NCI-H748 treated with DMSO at 0.1 percent for 48 hours (cell line): ENCODE measurements around the gene ARIH2.

Source experiments
- DNase-seq: peaks from one replicate; lab custom pipeline; 2025; lab: John Stamatoyannopoulos, UW

ARIH2 gene

DNA sequence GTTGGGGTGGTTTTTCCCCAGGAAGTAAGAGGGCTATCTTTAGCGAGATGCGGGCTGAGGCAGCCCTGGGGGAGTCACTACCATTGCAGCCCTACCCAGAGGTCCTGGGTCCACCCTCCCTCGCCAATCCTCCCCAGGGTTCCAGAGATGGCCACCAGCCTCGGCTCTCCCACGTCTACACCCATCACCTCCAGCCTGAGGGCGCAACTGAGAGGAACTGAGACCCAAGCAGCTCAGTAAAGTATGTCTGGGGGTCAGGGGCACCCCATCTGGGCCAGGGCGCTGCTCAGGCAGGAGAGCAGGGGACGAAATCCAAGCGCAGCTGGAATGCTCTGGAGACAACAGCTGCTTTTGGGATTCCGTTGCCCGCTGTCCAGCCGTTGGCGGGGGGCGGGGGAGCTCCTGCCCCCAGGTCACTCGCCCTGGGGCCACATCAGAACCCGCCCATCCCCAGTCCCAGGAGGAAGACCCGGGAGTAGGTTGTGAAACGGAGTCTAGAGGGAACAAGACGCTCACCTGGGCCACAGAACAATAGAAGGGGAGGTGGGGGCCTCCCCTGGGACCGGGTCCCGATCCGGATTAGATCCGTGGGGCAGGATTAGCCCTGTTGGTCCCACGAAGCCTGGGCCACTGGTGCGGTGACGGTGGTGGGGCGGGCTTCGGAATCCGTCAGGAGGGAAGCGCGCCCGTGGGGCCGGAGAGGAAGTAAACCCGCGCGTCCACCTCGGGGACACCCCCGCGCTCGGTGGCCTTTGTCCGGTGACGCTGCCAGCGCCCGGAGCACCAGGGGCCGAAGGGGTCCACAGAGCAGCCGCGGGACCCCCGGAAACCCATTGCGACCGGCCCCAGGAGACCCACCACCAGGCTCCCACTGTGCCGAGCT lies 101.9 kb downstream of the ARIH2 start:
- no peak for DNase-seq

DNA sequence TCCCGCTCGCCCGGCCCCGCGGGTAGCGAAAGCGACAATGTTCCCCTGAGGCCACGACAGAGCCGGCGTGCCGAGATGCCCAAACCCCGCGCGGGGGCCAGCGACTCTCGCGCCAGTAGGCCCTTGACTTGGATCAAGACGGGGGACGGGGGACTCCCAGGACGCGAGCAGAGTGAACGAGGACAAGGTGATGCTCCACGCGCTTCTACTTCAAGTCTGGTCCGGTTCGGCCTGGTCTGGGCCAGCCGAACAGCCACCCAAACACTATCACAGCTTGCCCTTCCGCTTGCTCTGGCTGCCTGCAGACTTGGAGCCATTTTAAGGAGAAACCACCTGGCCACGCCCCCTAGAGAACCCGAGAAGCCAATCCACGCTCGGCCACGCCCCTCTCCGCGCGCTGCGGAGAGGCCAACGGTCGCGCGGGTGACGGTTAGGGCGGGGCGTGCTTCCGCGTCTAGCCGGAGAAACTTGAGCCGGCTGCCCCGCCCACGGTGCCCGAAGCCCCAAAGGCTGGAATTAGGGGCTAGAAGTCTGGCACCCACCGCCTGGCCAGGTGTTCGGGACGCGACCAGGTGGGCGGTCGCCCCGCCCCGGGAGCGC lies 102.7 kb downstream of the ARIH2 start:
- DNase-seq, result peak; percentile 90

DNA sequence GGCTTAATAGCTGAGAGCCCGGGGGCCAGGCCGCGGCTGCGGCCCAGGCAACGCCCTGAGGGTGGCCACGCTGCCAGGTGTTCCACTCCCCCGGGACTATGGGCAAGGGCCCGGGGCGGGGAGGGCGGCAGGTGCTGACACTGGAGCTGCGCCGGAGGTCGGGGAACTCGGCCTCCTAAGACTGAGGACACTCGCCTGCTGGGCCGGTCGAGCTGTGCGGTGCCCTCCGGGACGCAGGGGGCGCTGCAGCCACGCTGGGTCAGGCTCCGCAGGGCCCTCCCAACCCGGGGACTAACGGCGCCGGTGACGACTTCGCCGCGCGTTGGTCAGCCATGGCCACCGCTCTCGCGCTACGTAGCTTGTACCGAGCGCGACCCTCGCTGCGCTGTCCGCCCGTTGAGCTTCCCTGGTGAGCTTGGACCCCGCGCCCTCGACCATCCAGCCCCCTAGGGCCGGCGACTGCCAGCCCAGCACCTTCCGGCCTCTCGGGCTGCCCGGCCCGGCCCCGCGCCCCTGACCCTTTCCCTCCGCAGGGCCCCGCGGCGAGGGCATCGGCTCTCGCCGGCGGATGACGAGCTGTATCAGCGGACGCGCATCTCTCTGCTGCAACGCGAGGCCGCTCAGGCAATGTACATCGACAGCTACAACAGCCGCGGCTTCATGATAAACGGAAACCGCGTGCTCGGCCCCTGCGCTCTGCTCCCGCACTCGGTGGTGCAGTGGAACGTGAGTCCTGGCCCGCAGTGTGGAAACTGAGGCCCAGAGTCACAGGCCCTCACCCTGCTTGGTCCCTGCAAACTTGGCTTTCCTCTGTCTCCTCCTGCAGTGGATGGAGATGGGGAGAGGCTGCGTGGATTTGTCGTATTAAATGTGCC lies 103.4 kb downstream of the ARIH2 start, which contains the start of gene NDUFAF3:
NDUFAF3 (plus strand) TSS at position 309 of the 875 bp plus-strand sequence; CDS start at position 333, 24 bp downstream.
- DNase-seq, result peak; percentile 67

DNA sequence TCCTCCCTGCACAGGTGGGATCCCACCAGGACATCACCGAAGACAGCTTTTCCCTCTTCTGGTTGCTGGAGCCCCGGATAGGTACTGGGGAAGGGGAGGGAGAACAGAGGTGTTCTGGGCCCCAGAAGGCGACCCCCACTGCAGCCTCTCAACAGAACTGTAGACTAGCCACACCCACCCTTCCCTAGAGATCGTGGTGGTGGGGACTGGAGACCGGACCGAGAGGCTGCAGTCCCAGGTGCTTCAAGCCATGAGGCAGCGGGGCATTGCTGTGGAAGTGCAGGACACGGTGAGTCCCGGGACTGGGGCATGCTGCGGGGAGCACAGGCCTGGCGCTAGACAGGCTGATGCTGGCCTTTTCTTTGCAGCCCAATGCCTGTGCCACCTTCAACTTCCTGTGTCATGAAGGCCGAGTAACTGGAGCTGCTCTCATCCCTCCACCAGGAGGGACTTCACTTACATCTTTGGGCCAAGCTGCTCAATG lies 104.1 kb downstream of the ARIH2 start:
- no peak for DNase-seq

DNA sequence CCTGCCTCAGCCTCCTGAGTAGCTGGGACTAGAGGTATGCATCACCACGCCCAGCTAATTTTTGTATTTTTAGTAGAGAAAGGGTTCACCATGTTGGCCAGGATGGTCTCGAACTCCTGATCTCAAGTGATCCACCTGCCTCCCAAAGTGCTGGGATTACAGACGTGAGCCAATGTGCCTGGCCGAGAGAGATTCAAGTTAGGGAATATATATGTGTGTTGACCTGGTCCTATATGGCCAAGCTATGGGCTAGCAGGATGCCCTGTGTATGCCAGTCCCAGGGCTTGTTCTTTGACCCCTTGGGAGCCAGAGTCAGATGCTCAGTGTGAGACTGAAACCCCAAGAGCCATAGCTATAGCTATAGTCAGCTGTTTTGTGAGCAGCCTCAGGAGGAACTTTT lies 105.1 kb downstream of the ARIH2 start:
- no peak for DNase-seq

DNA sequence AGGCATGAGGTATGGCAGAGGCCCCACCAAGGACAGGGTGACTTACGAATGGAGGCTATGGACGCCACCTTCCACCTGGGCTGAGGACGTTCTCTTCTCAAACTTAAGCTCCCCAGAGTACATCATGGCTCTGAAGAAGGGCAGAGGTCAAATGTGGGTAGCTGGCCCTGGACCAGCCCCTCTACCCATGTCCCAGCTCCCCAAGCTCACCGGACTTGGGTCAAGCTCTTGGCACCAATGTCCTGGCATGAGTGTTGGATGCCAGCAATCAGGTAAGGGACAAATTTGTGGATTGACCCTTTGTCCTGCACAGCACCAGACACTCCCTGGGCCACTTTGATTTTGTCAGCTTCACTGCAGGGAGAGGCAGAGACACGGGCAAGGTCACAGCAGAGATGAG lies 105.8 kb downstream of the ARIH2 start:
- no peak for DNase-seq

DNA sequence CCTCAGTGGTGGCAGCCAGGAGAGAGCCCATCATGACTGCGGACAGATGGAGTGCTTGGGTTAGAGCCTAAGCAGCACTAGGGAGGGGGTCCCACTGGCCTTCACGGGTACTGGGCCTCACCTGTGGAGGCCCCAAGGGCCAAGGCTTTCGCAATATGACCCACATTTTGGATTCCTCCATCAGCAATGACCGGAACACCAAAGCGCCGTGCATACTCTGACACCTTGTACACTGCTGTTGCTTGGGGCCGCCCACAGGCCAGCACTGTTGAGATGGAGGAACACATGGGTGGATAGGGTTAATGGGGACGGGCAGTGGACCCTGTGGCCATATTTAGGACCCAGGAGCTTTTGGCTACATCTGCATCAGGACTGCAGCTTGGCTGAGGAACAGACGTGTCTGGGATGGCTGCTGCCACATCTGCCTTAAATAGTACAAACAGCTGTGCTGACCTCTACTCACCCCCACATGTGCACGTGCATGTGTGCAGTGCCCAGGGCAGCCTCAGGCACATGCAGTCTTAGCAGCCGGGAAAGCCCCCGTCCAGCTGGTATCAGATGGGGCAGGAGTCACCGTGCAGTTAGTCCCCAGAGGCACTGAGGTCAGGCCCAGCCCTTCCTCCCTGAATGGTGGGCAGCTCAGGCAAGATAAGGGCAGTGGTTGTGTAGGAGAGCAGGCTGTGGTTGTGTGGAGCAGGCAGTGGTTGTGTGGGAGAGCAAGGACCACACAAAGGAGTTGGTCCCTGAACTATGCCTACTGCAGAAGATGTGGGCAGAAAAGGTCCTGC lies 106.6 kb downstream of the ARIH2 start:
- no peak for DNase-seq

DNA sequence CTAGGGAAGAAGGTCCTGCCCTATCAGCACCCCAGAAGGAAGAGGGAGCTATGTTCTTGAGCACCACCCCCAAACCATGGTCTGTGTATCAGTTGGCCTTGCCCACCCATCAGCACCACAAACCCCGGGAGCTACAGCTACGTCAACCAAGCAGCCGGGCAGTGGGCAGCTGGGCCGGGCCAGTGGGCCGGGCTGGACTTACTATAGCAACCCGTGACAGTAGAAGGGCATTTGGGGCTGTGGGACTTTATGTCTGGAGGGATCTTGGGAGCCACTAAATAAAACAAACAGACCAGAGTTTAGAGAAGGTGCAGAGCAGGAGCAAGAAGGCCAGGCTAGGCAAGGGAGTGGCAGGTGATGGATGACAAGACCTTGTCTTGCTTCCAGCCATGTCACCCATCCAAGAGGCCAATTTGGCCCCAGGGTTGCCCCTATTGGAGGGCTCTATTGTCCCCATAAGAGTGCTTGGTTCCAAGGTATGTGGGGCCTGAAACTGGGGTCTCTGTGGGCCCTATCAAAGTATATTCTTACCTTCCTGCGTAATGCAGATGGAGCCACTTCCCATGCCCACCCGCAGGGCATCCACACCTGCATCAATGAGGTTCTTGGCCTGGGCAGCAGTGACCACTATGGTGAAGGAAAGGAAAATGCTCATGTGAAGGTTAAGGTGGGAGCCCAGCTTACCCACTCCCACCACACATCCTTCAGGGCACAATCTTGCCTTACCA lies 107.3 kb downstream of the ARIH2 start:
- DNase-seq, result no peak

DNA sequence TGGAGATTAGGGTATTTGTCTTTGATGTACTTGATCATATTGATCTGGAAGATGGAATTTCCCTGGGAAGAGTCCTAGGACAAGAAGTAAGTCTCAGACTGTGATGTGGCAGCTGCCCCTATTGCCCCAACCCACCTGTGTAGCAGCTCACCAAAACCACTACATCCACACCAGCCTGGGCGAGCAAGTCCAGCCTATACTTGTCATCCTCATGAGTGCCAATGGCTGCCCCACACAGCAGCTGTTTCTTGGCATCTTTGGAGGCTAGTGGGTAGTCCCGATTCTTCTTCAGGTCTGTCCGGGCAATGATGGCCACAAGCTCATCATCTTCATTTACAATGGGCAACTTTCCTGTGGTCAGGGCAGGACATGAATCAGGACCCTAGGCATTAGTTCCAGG lies 107.9 kb downstream of the ARIH2 start:
- DNase-seq, result no peak

DNA sequence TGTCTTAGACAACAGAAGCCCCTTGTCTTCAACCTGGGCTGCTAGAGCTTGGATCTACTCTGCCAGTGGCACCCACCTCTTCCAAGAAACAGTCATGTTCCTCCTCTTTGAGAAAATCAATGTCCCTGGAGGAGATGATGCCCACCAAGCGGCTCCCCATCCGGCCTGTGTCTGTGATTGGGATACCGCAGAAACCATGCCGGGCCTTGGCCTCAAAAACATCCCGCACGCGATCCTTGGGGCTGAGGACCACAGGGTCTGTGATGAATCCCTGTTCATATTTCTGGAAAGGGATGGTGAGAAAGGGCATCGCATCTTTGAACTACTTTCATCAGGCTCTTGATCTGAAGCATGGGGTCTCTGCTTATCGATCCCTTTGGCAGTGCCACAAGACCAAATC lies 109.0 kb downstream of the ARIH2 start:
- no peak for DNase-seq

DNA sequence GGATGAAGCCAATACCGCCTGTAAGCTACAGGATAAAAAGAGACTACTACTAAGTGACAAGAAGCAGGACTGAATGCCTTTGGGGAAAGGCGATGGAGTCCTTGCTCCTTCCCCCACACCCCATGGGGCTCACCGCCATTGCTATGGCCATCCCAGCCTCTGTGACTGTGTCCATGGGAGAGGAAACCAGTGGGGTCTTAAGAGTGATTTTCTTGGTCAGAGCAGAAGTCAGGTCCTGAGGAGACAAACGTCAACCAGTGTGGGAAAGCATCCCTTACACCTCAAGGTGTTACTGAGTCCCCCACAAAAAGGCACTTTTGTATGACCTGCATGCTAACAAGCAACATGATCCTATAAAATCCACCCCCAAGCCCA lies 109.6 kb downstream of the ARIH2 start:
- DNase-seq, result no peak

DNA sequence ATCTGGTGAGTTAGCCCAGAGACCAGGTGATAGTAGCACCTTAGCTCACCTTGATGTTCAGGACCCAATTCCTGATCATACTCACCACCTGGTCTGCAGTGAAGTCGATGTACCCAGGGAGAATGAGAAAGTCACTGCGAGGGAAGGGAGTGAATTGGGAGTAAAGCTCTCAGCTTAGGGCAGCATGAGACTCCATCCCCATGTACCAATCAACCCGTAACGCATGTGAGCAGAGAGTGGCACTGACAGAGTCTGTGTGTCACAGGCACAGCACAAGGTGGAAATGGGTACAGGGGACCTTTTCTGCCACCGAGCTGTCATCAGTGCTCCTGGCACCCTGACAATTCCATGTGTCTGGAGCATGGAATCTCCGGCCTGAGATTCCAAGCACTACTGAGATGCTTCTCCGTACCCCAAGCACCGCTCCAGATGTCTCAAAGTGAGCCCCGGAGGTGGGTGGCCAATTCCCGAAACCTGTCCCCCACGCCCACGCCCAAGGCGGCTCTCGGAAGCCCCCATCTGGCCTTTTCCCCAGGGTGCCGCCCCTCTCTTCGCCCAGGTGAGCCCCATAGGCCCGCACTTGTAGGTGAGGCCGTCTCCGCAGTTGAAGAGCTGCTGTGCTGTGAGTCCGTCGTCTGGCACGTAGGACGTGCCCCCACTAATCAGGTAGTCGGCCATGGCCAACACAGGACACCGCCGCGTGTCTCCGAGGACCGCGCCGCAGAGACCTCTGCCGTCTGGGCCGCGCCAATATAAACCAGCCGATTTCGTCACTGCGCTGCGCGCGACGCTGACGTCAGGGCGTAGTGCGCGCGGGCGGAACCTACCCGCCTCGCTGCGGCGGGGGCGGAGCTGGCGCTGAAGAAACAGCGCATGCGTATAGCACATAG lies 110.3 kb downstream of the ARIH2 start, which contains the start of gene IMPDH2:
IMPDH2 (minus strand) TSS at position 726 of the 890 bp plus-strand sequence; CDS start at position 678, 48 bp downstream.
- peak; percentile 67 for DNase-seq

DNA sequence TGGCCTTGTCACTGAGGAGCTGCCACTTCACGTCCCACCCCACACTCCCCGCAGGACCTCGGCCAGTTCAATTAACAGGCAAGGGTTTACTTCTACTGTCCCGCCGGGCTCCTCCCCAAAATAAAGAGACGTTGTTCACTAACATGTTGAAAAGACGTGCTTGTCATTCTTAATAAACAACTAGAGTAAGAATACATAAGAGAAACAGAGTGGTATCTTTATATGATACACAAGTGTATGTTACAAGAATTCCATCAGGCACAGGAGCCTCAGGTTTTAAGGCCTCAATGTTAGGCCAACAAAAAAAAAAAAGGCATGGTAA lies 110.9 kb downstream of the ARIH2 start:
- no peak for DNase-seq

DNA sequence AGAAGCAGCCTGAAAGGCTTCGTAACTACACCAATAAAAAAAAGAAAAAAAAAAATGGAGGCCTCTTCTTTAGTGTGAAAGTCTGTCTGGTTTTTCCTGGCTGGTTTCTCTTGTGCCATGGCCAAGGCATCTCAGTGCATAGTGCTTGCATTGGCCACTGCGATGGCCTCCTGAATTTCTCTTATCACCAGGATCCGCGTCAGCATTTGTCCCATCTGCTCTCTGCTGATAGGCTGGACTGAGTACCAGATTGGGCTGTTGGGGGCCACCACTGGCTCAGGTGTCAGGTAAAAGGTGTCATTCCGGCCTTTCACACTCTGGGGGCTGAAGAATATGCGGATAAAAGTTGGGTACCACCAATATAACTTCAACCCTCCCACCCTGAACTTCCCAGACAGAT lies 111.7 kb downstream of the ARIH2 start:
- no peak for DNase-seq

DNA sequence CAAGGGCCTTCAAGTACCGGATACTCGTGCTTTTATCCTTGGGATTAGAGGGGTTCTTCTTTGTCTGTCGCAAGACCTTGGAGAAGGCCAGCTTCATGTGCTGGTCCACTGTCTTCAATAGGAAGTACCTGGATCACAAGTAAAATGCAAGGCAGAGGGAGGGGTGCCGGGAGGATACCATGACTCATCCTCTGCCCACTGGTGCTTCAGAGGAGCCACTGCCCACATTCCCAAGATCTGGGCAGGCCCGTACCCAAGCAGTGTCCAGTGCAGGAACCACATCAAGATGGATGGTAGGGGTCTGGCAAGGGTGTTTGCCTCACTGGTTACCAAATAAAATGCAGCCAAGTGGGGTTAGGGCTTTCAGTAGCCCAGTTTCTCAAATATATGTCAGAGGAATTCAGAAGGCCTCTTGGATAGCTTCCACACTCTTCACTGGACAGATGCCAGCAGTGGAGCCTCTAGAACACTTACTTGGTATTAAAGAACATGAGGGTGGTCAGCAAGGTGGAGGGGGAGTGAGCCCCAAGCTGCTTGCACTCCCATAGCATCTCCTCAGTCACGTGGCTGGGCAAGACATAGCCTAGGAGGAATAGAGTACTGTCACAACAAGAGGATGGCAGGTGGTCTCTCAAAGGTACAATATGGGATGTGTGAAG lies 114.1 kb downstream of the ARIH2 start:
- DNase-seq, result no peak

DNA sequence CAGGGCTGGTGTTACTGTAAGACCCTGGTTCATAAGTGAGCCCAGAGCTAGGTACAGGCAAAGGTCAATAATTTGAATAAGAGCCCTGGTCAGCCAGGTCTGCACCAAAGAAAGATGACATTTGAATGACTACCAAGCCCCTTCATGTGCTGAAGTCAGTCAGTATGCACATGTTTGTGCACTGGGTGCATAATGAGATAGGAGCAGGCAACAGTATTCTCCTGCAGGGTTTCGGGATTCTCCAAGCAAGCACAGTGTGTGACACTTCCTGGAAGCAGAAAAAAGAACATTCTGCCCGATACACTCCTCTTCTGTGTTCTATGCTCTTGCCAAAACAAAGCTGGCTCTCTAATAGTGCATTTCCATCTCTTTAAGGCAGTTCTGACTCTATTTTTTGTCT lies 116.0 kb downstream of the ARIH2 start:
- DNase-seq, result no peak

DNA sequence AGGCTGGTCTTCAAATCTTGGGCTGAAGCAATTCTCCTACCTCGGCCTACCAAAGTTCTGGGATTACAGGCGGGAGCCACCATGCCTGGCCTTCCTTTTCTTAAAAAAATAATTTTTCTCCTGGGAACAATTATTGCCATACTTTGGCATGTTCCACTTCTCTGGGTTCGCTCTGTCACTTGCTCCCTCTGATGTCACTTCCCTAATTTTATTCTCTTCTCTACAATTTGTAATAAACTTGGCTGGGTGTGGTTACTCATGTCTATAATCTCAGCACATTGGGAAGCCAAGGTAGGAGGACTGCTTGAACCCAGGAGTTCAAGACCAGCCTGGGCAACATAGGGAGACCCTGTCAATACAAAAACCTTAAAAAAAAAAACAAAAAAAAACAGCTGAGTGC lies 116.6 kb downstream of the ARIH2 start:
- no peak for DNase-seq
